ENCODE data around the gene GJA1. TPM values are rescaled to one million over a fixed set of nuclear protein-coding genes. Genes with fewer than 3 reads are reported as not detected.
"Not testable (repeated sequence)": the region's sequence is repeated elsewhere in the genome, so short reads cannot be mapped to it uniquely, and the experiment has no call there.

The GJA1 gene
- total RNA-seq, 8 experiments from 2014 or later, result 1.2 to 343 (median 30.0) TPM

GRCh38 chr6:121439926-121440325, 4.5 kb downstream of the GJA1 start:
- peaks cover 3% of the 10 kb centered on the region in 2 donors for H3K4me1 ChIP-seq (replicated peaks in 1 of 2)
- H3K4me3 ChIP-seq, result no peak overlapping the region
- 0 to 100% (median 25%) methylated on average over 1 to 4 of the region's 4 CpGs for WGBS, 10 experiments
- in situ Hi-C loops (cut with MboI; ENCODE audit: low pct_unique_long_range_greater_than_20kb in 2 of 9, low sequenced_read_pairs in 9 of 9, unreplicated experiment in 9 of 9), result loop anchor here in 6 of 9 experiments (10.0 to 25.0 kb wide), 5 partner anchors 405 to 747 kb away; no protein-coding TSS in a partner anchor
- ATAC-seq (replicated peaks in 6 of 8), result no peak
- no peak overlapping the region for H3K27ac ChIP-seq

GRCh38 chr6:121441477-121441876, 6.0 kb downstream of the GJA1 start:
- ATAC-seq (replicated peaks in 6 of 8), result no peak
- Histone ChIP-seq H3K4me3 (no peak overlapping the region), H3K4me1 (replicated peaks in 1 of 2) (peaks cover 3% of the 10 kb centered on the region in 2 donors), H3K27ac (no peak overlapping the region)
- in situ Hi-C loops (cut with MboI; ENCODE audit: low pct_unique_long_range_greater_than_20kb in 2 of 9, low sequenced_read_pairs in 9 of 9, unreplicated experiment in 9 of 9), result loop anchor here in 6 of 9 experiments (25.0 kb wide), 3 partner anchors 421 to 746 kb away; no protein-coding TSS in a partner anchor
- WGBS, 10 experiments, result 40 to 100% (median 77%) methylated on average over 1 to 4 of the region's 4 CpGs

GRCh38 chr6:121442576-121442975, 7.1 kb downstream of the GJA1 start:
- Histone ChIP-seq H3K4me1 (replicated peaks in 1 of 2) (peaks cover 3% of the 10 kb centered on the region in 2 donors), H3K27ac (no peak overlapping the region), H3K4me3 (no peak overlapping the region)
- ATAC-seq (replicated peaks in 6 of 8), result peak in 3 of 8 experiments; percentile 5 to 18 (median 12)
- WGBS, 10 experiments, result 40 to 100% (median 69%) methylated on average over 1 to 2 of the region's 2 CpGs; no CpG with 5 or more reads in 4 of the 10 experiments
- in situ Hi-C loops (cut with MboI; ENCODE audit: low pct_unique_long_range_greater_than_20kb in 2 of 9, low sequenced_read_pairs in 9 of 9, unreplicated experiment in 9 of 9), result loop anchor here in 6 of 9 experiments (25.0 kb wide), 3 partner anchors 420 to 745 kb away; no protein-coding TSS in a partner anchor

- in situ Hi-C loops (cut with MboI; ENCODE audit: low pct_unique_long_range_greater_than_20kb in 2 of 9, low sequenced_read_pairs in 9 of 9, unreplicated experiment in 9 of 9), result loop anchor here in 6 of 9 experiments (25.0 kb wide), 3 partner anchors 418 to 743 kb away; no protein-coding TSS in a partner anchor
- ATAC-seq (replicated peaks in 6 of 8), result peak in 6 of 8 experiments; percentile 33 to 94 (median 76)
- H3K4me3 ChIP-seq, result no peak overlapping the region
- no peak overlapping the region for H3K27ac ChIP-seq
- H3K4me1 ChIP-seq (replicated peaks in 1 of 2), result peaks cover 3% of the 10 kb centered on the region in 2 donors
- 0 to 44% (median 25%) methylated on average over 1 to 3 of the region's 3 CpGs for WGBS, 10 experiments
These were observed 8.6 kb downstream of the GJA1 start for GRCh38 chr6:121443971-121444541.

GRCh38 chr6:121446705-121447104, 11.3 kb downstream of the GJA1 start:
- H3K27ac ChIP-seq; H3K4me1 ChIP-seq (replicated peaks in 1 of 2); ATAC-seq (replicated peaks in 6 of 8); H3K4me3 ChIP-seq: not testable (repeated sequence)
- in situ Hi-C loops (cut with MboI; ENCODE audit: low pct_unique_long_range_greater_than_20kb in 2 of 9, low sequenced_read_pairs in 9 of 9, unreplicated experiment in 9 of 9), result loop anchor here in 6 of 9 experiments (25.0 kb wide), 3 partner anchors 416 to 741 kb away; no protein-coding TSS in a partner anchor
- WGBS, 10 experiments, result 86 to 100% (median 100%) methylated on average over 2 to 5 of the region's 7 CpGs; no CpG with 5 or more reads in 2 of the 10 experiments

GRCh38 chr6:121447746-121448145, 12.3 kb downstream of the GJA1 start:
- not testable (repeated sequence) for ATAC-seq (replicated peaks in 6 of 8); H3K27ac ChIP-seq; H3K4me1 ChIP-seq (replicated peaks in 1 of 2); H3K4me3 ChIP-seq
- in situ Hi-C loops (cut with MboI; ENCODE audit: low pct_unique_long_range_greater_than_20kb in 2 of 9, low sequenced_read_pairs in 9 of 9, unreplicated experiment in 9 of 9), result loop anchor here in 6 of 9 experiments (25.0 kb wide), 3 partner anchors 415 to 740 kb away; no protein-coding TSS in a partner anchor
- WGBS, 10 experiments, result 100% methylated on average over 1 of the region's 7 CpGs; no CpG with 5 or more reads in 9 of the 10 experiments

GRCh38 chr6:121448528-121448927, 13.1 kb downstream of the GJA1 start:
- in situ Hi-C loops (cut with MboI; ENCODE audit: low pct_unique_long_range_greater_than_20kb in 2 of 9, low sequenced_read_pairs in 9 of 9, unreplicated experiment in 9 of 9), result loop anchor here in 6 of 9 experiments (25.0 kb wide), 3 partner anchors 414 to 739 kb away; no protein-coding TSS in a partner anchor
- 64 to 100% (median 94%) methylated on average over 1 to 2 of the region's 2 CpGs for WGBS, 10 experiments

GRCh38 chr6:121449331-121449730, 13.9 kb downstream of the GJA1 start:
- ATAC-seq (replicated peaks in 6 of 8), result no peak
- Histone ChIP-seq H3K4me1 (replicated peaks in 1 of 2) (no peaks in the 10 kb centered on the region), H3K4me3 (no peak overlapping the region), H3K27ac (no peak overlapping the region)
- WGBS, 10 experiments, result 83 to 100% (median 92%) methylated on average over 1 of the region's 1 CpG; no CpG with 5 or more reads in 5 of the 10 experiments
- in situ Hi-C loops (cut with MboI; ENCODE audit: low pct_unique_long_range_greater_than_20kb in 2 of 9, low sequenced_read_pairs in 9 of 9, unreplicated experiment in 9 of 9), result loop anchor here in 6 of 9 experiments (25.0 kb wide), 3 partner anchors 413 to 738 kb away; no protein-coding TSS in a partner anchor

More at GRCh38 chr6:121448528-121448927, 13.1 kb downstream of the GJA1 start:
- not testable (repeated sequence) for H3K4me3 ChIP-seq; H3K4me1 ChIP-seq (replicated peaks in 1 of 2); H3K27ac ChIP-seq; ATAC-seq (replicated peaks in 6 of 8)

GRCh38 chr6:121450242-121450641, 14.8 kb downstream of the GJA1 start:
- no peak overlapping the region for H3K4me3 ChIP-seq
- H3K27ac ChIP-seq, result no peak overlapping the region
- in situ Hi-C loops (cut with MboI; ENCODE audit: low pct_unique_long_range_greater_than_20kb in 2 of 9, low sequenced_read_pairs in 9 of 9, unreplicated experiment in 9 of 9), result no loop called here
- H3K4me1 ChIP-seq (replicated peaks in 1 of 2), result no peaks in the 10 kb centered on the region
- no peak for ATAC-seq (replicated peaks in 6 of 8)
- 89 to 100% (median 93%) methylated on average over 1 to 9 of the region's 11 CpGs; no CpG with 5 or more reads in 1 of the 10 experiments for WGBS, 10 experiments

GRCh38 chr6:121451250-121451649, 15.8 kb downstream of the GJA1 start:
- in situ Hi-C loops (cut with MboI; ENCODE audit: low pct_unique_long_range_greater_than_20kb in 2 of 9, low sequenced_read_pairs in 9 of 9, unreplicated experiment in 9 of 9), result no loop called here
- H3K27ac ChIP-seq, result no peak overlapping the region
- ATAC-seq (replicated peaks in 6 of 8), result peak in 1 of 8 experiments; percentile 9
- no peaks in the 10 kb centered on the region for H3K4me1 ChIP-seq (replicated peaks in 1 of 2)
- no peak overlapping the region for H3K4me3 ChIP-seq

- in situ Hi-C loops (cut with MboI; ENCODE audit: low pct_unique_long_range_greater_than_20kb in 2 of 9, low sequenced_read_pairs in 9 of 9, unreplicated experiment in 9 of 9), result no loop called here
- H3K4me1 ChIP-seq (replicated peaks in 1 of 2), result no peaks in the 10 kb centered on the region
- no peak overlapping the region for H3K4me3 ChIP-seq
- 56 to 97% (median 78%) methylated on average over 2 to 5 of the region's 5 CpGs for WGBS, 10 experiments
- H3K27ac ChIP-seq, result no peak overlapping the region
- peak in 1 of 8 experiments; percentile 6 for ATAC-seq (replicated peaks in 6 of 8)
These were observed 17.7 kb downstream of the GJA1 start for GRCh38 chr6:121453191-121453590.

GRCh38 chr6:121460170-121460569, 24.7 kb downstream of the GJA1 start:
- no peak overlapping the region for H3K27ac ChIP-seq
- no peaks in the 10 kb centered on the region for H3K4me1 ChIP-seq (replicated peaks in 1 of 2)
- H3K4me3 ChIP-seq, result no peak overlapping the region
- whole genome bisulfite sequencing, 10 experiments, result 33 to 100% (median 97%) methylated on average over 1 to 2 of the region's 2 CpGs; no CpG with 5 or more reads in 2 of the 10 experiments
- in situ Hi-C loops (cut with MboI; ENCODE audit: low pct_unique_long_range_greater_than_20kb in 2 of 9, low sequenced_read_pairs in 9 of 9, unreplicated experiment in 9 of 9), result no loop called here
- ATAC-seq (replicated peaks in 6 of 8), result no peak

- 29 to 91% (median 71%) methylated on average over 1 to 3 of the region's 3 CpGs; no CpG with 5 or more reads in 1 of the 10 experiments for WGBS, 10 experiments
- ATAC-seq (replicated peaks in 6 of 8), result no peak
- H3K4me1 ChIP-seq (replicated peaks in 1 of 2), result no peaks in the 10 kb centered on the region
- no peak overlapping the region for H3K27ac ChIP-seq
- in situ Hi-C loops (cut with MboI; ENCODE audit: low pct_unique_long_range_greater_than_20kb in 2 of 9, low sequenced_read_pairs in 9 of 9, unreplicated experiment in 9 of 9), result no loop called here
- no peak overlapping the region for H3K4me3 ChIP-seq
These were observed 27.6 kb downstream of the GJA1 start for GRCh38 chr6:121463087-121463486.
